Mesenchymal stem cell (in vitro differentiated cells and primary cell): Measurements from ENCODE around the gene FBXW8.

Experiments
- DNase-seq: peaks from one replicate; pipeline ENCODE4 v3.0.0-alpha.2; 2013
- H2AFZ ChIP-seq: one replicate; pipeline ENCODE4 v1.6.1; 2013; ENCODE audit warnings: low read depth, mild to moderate bottlenecking, control low read depth, inconsistent platforms, low read length, moderate library complexity
- H2AK5ac ChIP-seq: 2 replicates; pipeline ENCODE4 v1.6.1; 2013; ENCODE audit warnings: low read length, moderate library complexity, mild to moderate bottlenecking, inconsistent platforms; ENCODE audit not compliant: severe bottlenecking
- H2BK120ac ChIP-seq: one replicate; pipeline ENCODE4 v1.6.1; 2013; ENCODE audit warnings: low read depth, mild to moderate bottlenecking, inconsistent platforms, low read length, moderate library complexity
- H2BK12ac ChIP-seq, 2 experiments: one replicate each; pipeline ENCODE4 v1.6.1; 2013; ENCODE audit warnings: inconsistent platforms in 2 of 2, low read length in 2 of 2, mild to moderate bottlenecking in 2 of 2, moderate library complexity in 2 of 2, control low read depth in 1 of 2
- H2BK15ac ChIP-seq: one replicate; pipeline ENCODE4 v1.6.1; 2013; ENCODE audit warnings: mild to moderate bottlenecking, low read depth, inconsistent platforms; ENCODE audit not compliant: poor library complexity, severe bottlenecking
- H2BK5ac ChIP-seq: 2 replicates; pipeline ENCODE4 v1.6.1; 2013; ENCODE audit warnings: low read depth, mild to moderate bottlenecking, low read length, control low read depth, inconsistent platforms; ENCODE audit not compliant: poor library complexity, severe bottlenecking
- H3K14ac ChIP-seq, 2 experiments: one replicate each; pipeline ENCODE4 v1.6.1; 2013; ENCODE audit warnings: inconsistent platforms in 2 of 2, low read length in 2 of 2, control low read depth in 1 of 2, mild to moderate bottlenecking in 1 of 2, moderate library complexity in 1 of 2
- H3K18ac ChIP-seq, 2 experiments: one replicate each; pipeline ENCODE4 v1.6.1; 2013; ENCODE audit warnings: inconsistent platforms in 2 of 2, low read length in 2 of 2, control low read depth in 1 of 2, low read depth in 1 of 2, mild to moderate bottlenecking in 1 of 2
- H3K23ac ChIP-seq, 2 experiments: one replicate each; pipeline ENCODE4 v1.6.1; 2013; ENCODE audit warnings: inconsistent platforms in 2 of 2, low read length in 2 of 2, mild to moderate bottlenecking in 2 of 2, moderate library complexity in 2 of 2, control low read depth in 1 of 2
- H3K27ac ChIP-seq: 2 replicates; pipeline ENCODE4 v1.5.1; 2013; ENCODE audit warnings: mild to moderate bottlenecking, moderate library complexity, low read length, control low read depth, inconsistent platforms; ENCODE audit not compliant: poor library complexity, severe bottlenecking
- H3K27me3 ChIP-seq, 2 experiments: 2 replicates each; pipeline versions ENCODE4 v1.6.1 to v1.7.0; 2013; ENCODE audit warnings: low read length in 2 of 2, mild to moderate bottlenecking in 2 of 2, moderate library complexity in 2 of 2, control low read depth in 1 of 2, inconsistent platforms in 1 of 2; ENCODE audit not compliant: control insufficient read depth in 1 of 2, insufficient read depth in 1 of 2
- H3K36me3 ChIP-seq, 2 experiments: 2 replicates each; pipeline versions ENCODE4 v1.6.1 to v1.7.0; 2013; ENCODE audit warnings: low read length in 2 of 2, control low read depth in 1 of 2, inconsistent platforms in 1 of 2, low read depth in 1 of 2, mild to moderate bottlenecking in 1 of 2; ENCODE audit not compliant: insufficient read depth in 2 of 2, control insufficient read depth in 1 of 2
- H3K4ac ChIP-seq, 2 experiments: one replicate each; pipeline ENCODE4 v1.6.1; 2013; ENCODE audit warnings: inconsistent platforms in 2 of 2, low read length in 2 of 2, mild to moderate bottlenecking in 2 of 2, moderate library complexity in 2 of 2, control low read depth in 1 of 2, low read depth in 1 of 2
- H3K4me1 ChIP-seq: 2 replicates; pipeline ENCODE4 v1.6.1; 2013; ENCODE audit warnings: low read depth, low read length, control low read depth; ENCODE audit not compliant: control insufficient read depth, insufficient read depth
- H3K4me2 ChIP-seq: 2 replicates; pipeline ENCODE4 v1.6.1; 2013; ENCODE audit warnings: low read length, mild to moderate bottlenecking, inconsistent platforms; ENCODE audit not compliant: poor library complexity, severe bottlenecking
- H3K4me3 ChIP-seq, 2 experiments: 2 replicates each; pipeline versions ENCODE4 v1.5.1 to v1.7.0; 2013; ENCODE audit warnings: low read length in 2 of 2, mild to moderate bottlenecking in 2 of 2, control low read depth in 1 of 2, low read depth in 1 of 2; ENCODE audit not compliant: insufficient read depth in 1 of 2
- H3K79me1 ChIP-seq: replicated peaks from 2 replicates; pipeline ENCODE4 v1.6.1; 2013; ENCODE audit warnings: mild to moderate bottlenecking, control low read depth, low read length, inconsistent platforms; ENCODE audit not compliant: poor library complexity, severe bottlenecking
- H3K9ac ChIP-seq: 2 replicates; pipeline ENCODE4 v1.7.0; 2013; ENCODE audit warnings: mild to moderate bottlenecking, low read length, moderate library complexity
- H3K9me3 ChIP-seq: 2 replicates; pipeline ENCODE4 v1.7.0; 2013; ENCODE audit warnings: mild to moderate bottlenecking, low read length; ENCODE audit not compliant: control insufficient read depth
- H4K8ac ChIP-seq: one replicate; pipeline ENCODE4 v1.6.1; 2013; ENCODE audit warnings: inconsistent platforms, mild to moderate bottlenecking, low read length, moderate library complexity
- H4K91ac ChIP-seq: one replicate; pipeline ENCODE4 v1.6.1; 2013; ENCODE audit warnings: mild to moderate bottlenecking, low read length, inconsistent platforms
- WGBS: methylation state at CpG from one replicate; pipeline ENCODE4 v1.1.7; 2013; ENCODE audit warnings: mixed read lengths; 5-methylcytosine and 5-hydroxymethylcytosine counted together

FBXW8 gene

DNA sequence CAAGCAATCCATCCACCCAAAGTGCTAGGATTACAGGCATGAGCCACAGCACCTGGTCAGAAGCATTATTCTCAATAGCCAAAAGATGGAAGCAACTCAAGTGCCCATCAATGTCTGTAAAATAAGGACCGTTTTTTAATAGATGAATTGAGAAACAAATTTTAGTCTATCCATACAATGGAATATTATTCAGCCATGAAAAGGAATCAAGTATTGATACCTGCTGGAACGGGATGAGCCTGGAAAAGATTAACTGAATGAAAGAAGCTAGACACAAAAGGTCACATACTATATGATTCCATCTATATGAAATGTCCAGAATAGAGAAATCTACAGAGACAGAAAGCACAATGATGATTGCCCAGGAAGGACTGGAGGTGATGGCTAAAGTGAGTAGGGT lies 9.1 kb upstream of the FBXW8 start:
- H3K4ac ChIP-seq = no peak overlapping the region
- H3K4me2 ChIP-seq = no peak overlapping the region
- H3K36me3 ChIP-seq = no peaks in the 10 kb centered on the region
- H3K27me3 ChIP-seq = peaks cover 30 to 65% of the 10 kb centered on the region in 2 experiments
- no CpG with 5 or more reads among the region's 2 CpGs for WGBS
- no peaks in the 10 kb centered on the region for H3K4me1 ChIP-seq
- no peak overlapping the region for H3K4me3 ChIP-seq
- no peak overlapping the region for H4K91ac ChIP-seq
- H2AK5ac ChIP-seq = no peak overlapping the region
- no peak overlapping the region for H2BK120ac ChIP-seq
- no peak overlapping the region for H2BK15ac ChIP-seq
- H3K23ac ChIP-seq = no peak overlapping the region
- no peak overlapping the region for H2BK12ac ChIP-seq
- H3K9me3 ChIP-seq = no peaks in the 10 kb centered on the region
- H3K14ac ChIP-seq = no peak overlapping the region
- H2AFZ ChIP-seq = no peak overlapping the region
- H3K9ac ChIP-seq = no peak overlapping the region
- no peaks in the 10 kb centered on the region for H3K79me1 ChIP-seq
- no peak overlapping the region for H3K18ac ChIP-seq
- DNase-seq = no peak
- no peak overlapping the region for H2BK5ac ChIP-seq
- no peak overlapping the region for H3K27ac ChIP-seq
- no peak overlapping the region for H4K8ac ChIP-seq

GRCh38 chr12:116903818-116904217 lies 6.9 kb upstream of the FBXW8 start:
- Histone ChIP-seq H3K27me3 (peaks cover 26 to 51% of the 10 kb centered on the region in 2 experiments), H4K91ac (no peak overlapping the region), H2BK120ac (no peak overlapping the region), H3K4me3 (no peak overlapping the region), H3K23ac (no peak overlapping the region), H2AK5ac (no peak overlapping the region), H2BK5ac (no peak overlapping the region), H3K4me1 (no peaks in the 10 kb centered on the region), H2BK12ac (no peak overlapping the region), H3K14ac (no peak overlapping the region), H3K4me2 (no peak overlapping the region), H3K4ac (no peak overlapping the region), H3K79me1 (no peaks in the 10 kb centered on the region), H4K8ac (no peak overlapping the region), H2BK15ac (no peak overlapping the region), H3K9me3 (no peaks in the 10 kb centered on the region), H2AFZ (no peak overlapping the region), H3K9ac (no peak overlapping the region), H3K36me3 (no peaks in the 10 kb centered on the region), H3K18ac (no peak overlapping the region), H3K27ac (no peak overlapping the region)
- WGBS = 68% methylated on average over 4 of the region's 4 CpGs
- no peak for DNase-seq

GRCh38 chr12:116906285-116906684 lies 4.5 kb upstream of the FBXW8 start:
- 77% methylated on average over 2 of the region's 4 CpGs for WGBS
- H4K91ac ChIP-seq = no peak overlapping the region
- H3K9ac ChIP-seq = no peak overlapping the region
- H2BK15ac ChIP-seq = no peak overlapping the region
- no peak overlapping the region for H2BK120ac ChIP-seq
- H2AFZ ChIP-seq = no peak overlapping the region
- H4K8ac ChIP-seq = no peak overlapping the region
- no peak overlapping the region for H3K4me2 ChIP-seq
- no peak overlapping the region for H2BK12ac ChIP-seq
- no peak overlapping the region for H3K14ac ChIP-seq
- H3K27me3 ChIP-seq = peaks cover 15 to 30% of the 10 kb centered on the region in 2 experiments
- H3K79me1 ChIP-seq = no peaks in the 10 kb centered on the region
- no peaks in the 10 kb centered on the region for H3K9me3 ChIP-seq
- H2AK5ac ChIP-seq = no peak overlapping the region
- H3K4me3 ChIP-seq = no peak overlapping the region
- no peaks in the 10 kb centered on the region for H3K4me1 ChIP-seq
- H3K4ac ChIP-seq = no peak overlapping the region
- no peak overlapping the region for H3K27ac ChIP-seq
- H3K36me3 ChIP-seq = no peaks in the 10 kb centered on the region
- no peak for DNase-seq
- no peak overlapping the region for H3K18ac ChIP-seq
- no peak overlapping the region for H2BK5ac ChIP-seq
- H3K23ac ChIP-seq = no peak overlapping the region

DNA sequence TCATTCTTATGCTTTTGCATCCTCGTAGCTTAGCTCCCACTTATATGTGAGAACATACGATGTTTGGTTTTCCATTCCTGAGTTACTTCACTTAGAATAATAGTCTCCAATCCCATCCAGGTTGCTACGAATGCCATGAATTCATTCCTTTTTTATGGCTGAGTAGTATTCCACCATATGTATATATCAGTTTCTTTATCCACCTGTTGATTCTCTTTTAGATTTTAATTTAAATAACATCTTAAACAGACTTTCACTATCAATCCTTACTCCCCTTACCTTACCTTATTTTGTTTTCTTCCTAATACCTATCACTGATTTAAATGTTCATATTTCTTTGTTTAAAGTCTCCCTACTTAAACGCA lies 488 bp upstream of the FBXW8 start:
- H4K91ac ChIP-seq = no peak overlapping the region
- peaks cover 2% of the 10 kb centered on the region for H3K4me1 ChIP-seq
- H2AFZ ChIP-seq = no peak overlapping the region
- peaks cover under 1 to 5% of the 10 kb centered on the region in 2 experiments for H3K36me3 ChIP-seq
- H3K9ac ChIP-seq = peak overlapping the region; percentile 94
- peaks cover 8 to 15% of the 10 kb centered on the region in 2 experiments for H3K27me3 ChIP-seq
- H3K18ac ChIP-seq = no peak overlapping the region
- H2BK5ac ChIP-seq = no peak overlapping the region
- no peak overlapping the region for H3K4ac ChIP-seq
- DNase-seq = no peak
- H3K23ac ChIP-seq = no peak overlapping the region
- H3K9me3 ChIP-seq = no peaks in the 10 kb centered on the region
- peak overlapping the region in 1 of 2 experiments; percentile 97 for H3K4me3 ChIP-seq
- H2BK12ac ChIP-seq = no peak overlapping the region
- H2BK120ac ChIP-seq = no peak overlapping the region
- H2BK15ac ChIP-seq = no peak overlapping the region
- H3K4me2 ChIP-seq = peak overlapping the region; percentile 55
- H3K27ac ChIP-seq = no peak overlapping the region
- H3K79me1 ChIP-seq = peaks cover 5% of the 10 kb centered on the region
- no peak overlapping the region for H3K14ac ChIP-seq
- H2AK5ac ChIP-seq = no peak overlapping the region
- 82% methylated on average over 4 of the region's 4 CpGs for WGBS
- H4K8ac ChIP-seq = no peak overlapping the region
